ENCODE data around the gene ASCC1.
"Not testable (repeated sequence)": the region's sequence is repeated elsewhere in the genome, so short reads cannot be mapped to it uniquely, and the experiment has no call there.

The ASCC1 gene

DNA sequence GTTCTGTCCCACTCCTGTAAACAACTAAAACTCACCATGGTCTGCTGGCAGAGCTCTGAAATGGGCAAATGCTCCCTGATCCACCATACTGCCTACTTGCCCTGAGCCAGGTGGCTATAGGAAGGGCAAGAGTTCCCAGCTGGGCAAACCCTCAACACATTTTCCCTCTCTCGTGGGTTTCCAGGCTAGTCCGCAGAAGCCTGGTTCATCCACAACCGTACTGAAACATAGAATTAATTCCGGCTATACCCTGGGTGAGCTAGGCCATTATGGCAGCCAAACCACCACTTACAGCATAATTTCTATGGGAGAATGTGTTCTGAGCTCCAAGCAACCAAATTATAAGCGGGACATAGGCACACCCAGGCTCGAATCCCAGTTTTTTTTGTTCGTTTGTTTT is 37.5 kb upstream of the ASCC1 start:
- Histone ChIP-seq H3K4me1 (ENCODE audit: control insufficient read depth, low read length) (peaks cover 71% of the 10 kb centered on the region), H4K20me1 (ENCODE audit: control insufficient read depth, insufficient read depth, low read depth, low read length) (no peaks in the 10 kb centered on the region), H3K4me3 (ENCODE audit: low read length) (no peak overlapping the region), H3K79me2 (ENCODE audit: control insufficient read depth, low read length) (no peaks in the 10 kb centered on the region), H3K9me3 (ENCODE audit: control insufficient read depth, insufficient read depth, low read length) (no peaks in the 10 kb centered on the region), H3K27me3 (ENCODE audit: control insufficient read depth, low read length) (no peaks in the 10 kb centered on the region), H3F3A (ENCODE audit: control insufficient read depth, insufficient read depth) (peaks cover 19% of the 10 kb centered on the region), H3K27ac (ENCODE audit: low read depth, low read length) (no peak overlapping the region), H3K36me3 (ENCODE audit: control insufficient read depth, low read length) (no peaks in the 10 kb centered on the region), H3K9me2 (replicated peaks; ENCODE audit: control insufficient read depth, low read length) (no peaks in the 10 kb centered on the region), H3K4me2 (ENCODE audit: low read length) (no peak overlapping the region)
- no peak for TF ChIP-seq EZH2phosphoT487 (IDR thresholded peaks at IDR 0.05; ENCODE audit: borderline replicate concordance, low read length)
- TF ChIP-seq, protein P1, sequence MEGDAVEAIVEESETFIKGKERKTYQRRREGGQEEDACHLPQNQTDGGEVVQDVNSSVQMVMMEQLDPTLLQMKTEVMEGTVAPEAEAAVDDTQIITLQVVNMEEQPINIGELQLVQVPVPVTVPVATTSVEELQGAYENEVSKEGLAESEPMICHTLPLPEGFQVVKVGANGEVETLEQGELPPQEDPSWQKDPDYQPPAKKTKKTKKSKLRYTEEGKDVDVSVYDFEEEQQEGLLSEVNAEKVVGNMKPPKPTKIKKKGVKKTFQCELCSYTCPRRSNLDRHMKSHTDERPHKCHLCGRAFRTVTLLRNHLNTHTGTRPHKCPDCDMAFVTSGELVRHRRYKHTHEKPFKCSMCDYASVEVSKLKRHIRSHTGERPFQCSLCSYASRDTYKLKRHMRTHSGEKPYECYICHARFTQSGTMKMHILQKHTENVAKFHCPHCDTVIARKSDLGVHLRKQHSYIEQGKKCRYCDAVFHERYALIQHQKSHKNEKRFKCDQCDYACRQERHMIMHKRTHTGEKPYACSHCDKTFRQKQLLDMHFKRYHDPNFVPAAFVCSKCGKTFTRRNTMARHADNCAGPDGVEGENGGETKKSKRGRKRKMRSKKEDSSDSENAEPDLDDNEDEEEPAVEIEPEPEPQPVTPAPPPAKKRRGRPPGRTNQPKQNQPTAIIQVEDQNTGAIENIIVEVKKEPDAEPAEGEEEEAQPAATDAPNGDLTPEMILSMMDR (IDR thresholded peaks at IDR 0.05; ENCODE audit: low read depth, low read length, poor library complexity, severe bottlenecking), result no peak

DNA sequence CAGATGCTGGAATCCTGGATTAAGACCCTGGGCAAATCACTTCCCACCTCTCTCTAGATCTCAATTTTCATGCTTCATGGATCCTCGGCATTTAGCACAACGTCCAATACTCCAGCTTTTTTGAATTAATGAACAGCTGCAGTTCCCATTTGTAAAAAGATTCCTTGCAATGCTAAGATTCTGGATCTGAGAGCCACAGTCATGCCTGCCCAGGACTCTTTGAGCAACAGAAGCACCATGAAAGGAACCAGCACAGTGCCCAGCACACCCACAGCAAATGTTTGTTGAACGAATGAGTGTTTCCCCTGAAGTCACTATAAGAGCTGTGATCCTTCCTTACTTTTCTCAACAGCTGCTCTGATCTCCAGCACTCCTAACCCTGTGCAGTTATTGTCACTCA is 36.9 kb upstream of the ASCC1 start:
- peaks cover 72% of the 10 kb centered on the region for H3K4me1 ChIP-seq (ENCODE audit: control insufficient read depth, low read length)
- no peaks in the 10 kb centered on the region for H3K27me3 ChIP-seq (ENCODE audit: control insufficient read depth, low read length)
- no peaks in the 10 kb centered on the region for H3K9me2 ChIP-seq (replicated peaks; ENCODE audit: control insufficient read depth, low read length)
- no peaks in the 10 kb centered on the region for H4K20me1 ChIP-seq (ENCODE audit: control insufficient read depth, insufficient read depth, low read depth, low read length)
- TF ChIP-seq EZH2phosphoT487 (IDR thresholded peaks at IDR 0.05; ENCODE audit: borderline replicate concordance, low read length), result no peak
- TF ChIP-seq, protein P1 (IDR thresholded peaks at IDR 0.05; ENCODE audit: low read depth, low read length, poor library complexity, severe bottlenecking), result no peak
- H3K79me2 ChIP-seq (ENCODE audit: control insufficient read depth, low read length), result no peaks in the 10 kb centered on the region
- no peak overlapping the region for H3K27ac ChIP-seq (ENCODE audit: low read depth, low read length)
- H3K36me3 ChIP-seq (ENCODE audit: control insufficient read depth, low read length), result no peaks in the 10 kb centered on the region
- no peak overlapping the region for H3K4me2 ChIP-seq (ENCODE audit: low read length)
- H3K4me3 ChIP-seq (ENCODE audit: low read length), result no peak overlapping the region
- no peaks in the 10 kb centered on the region for H3K9me3 ChIP-seq (ENCODE audit: control insufficient read depth, insufficient read depth, low read length)
- peaks cover 25% of the 10 kb centered on the region for H3F3A ChIP-seq (ENCODE audit: control insufficient read depth, insufficient read depth)

DNA sequence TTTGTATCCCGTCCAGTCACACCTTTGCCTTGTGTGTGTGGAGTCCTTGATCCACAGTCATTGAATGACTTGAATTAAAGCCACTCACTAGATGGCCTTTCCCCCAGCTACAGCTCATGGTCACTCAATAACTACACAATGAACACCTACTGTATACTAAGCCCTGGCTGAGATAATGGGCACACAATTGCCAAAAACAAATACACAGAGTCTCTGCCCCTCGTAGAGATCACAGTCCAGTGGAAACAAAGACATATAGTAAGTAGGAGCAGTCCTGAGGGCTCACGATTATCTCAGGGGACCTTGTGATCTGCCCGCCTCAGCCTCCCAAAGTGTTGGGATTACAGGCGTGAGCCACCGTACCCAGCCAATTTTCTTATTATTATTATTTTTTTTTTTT is 35.6 kb upstream of the ASCC1 start:
- H3K27me3 ChIP-seq (ENCODE audit: control insufficient read depth, low read length), result no peaks in the 10 kb centered on the region
- peaks cover 71% of the 10 kb centered on the region for H3K4me1 ChIP-seq (ENCODE audit: control insufficient read depth, low read length)
- H3K36me3 ChIP-seq (ENCODE audit: control insufficient read depth, low read length), result no peaks in the 10 kb centered on the region
- H4K20me1 ChIP-seq (ENCODE audit: control insufficient read depth, insufficient read depth, low read depth, low read length), result no peaks in the 10 kb centered on the region
- no peak overlapping the region for H3K4me2 ChIP-seq (ENCODE audit: low read length)
- H3K27ac ChIP-seq (ENCODE audit: low read depth, low read length), result no peak overlapping the region
- no peaks in the 10 kb centered on the region for H3K9me3 ChIP-seq (ENCODE audit: control insufficient read depth, insufficient read depth, low read length)
- TF ChIP-seq, protein P1 (IDR thresholded peaks at IDR 0.05; ENCODE audit: low read depth, low read length, poor library complexity, severe bottlenecking), result no peak
- TF ChIP-seq EZH2phosphoT487 (IDR thresholded peaks at IDR 0.05; ENCODE audit: borderline replicate concordance, low read length), result no peak
- no peaks in the 10 kb centered on the region for H3K79me2 ChIP-seq (ENCODE audit: control insufficient read depth, low read length)
- H3K4me3 ChIP-seq (ENCODE audit: low read length), result no peak overlapping the region
- H3F3A ChIP-seq (ENCODE audit: control insufficient read depth, insufficient read depth), result peaks cover 28% of the 10 kb centered on the region
- no peaks in the 10 kb centered on the region for H3K9me2 ChIP-seq (replicated peaks; ENCODE audit: control insufficient read depth, low read length)

DNA sequence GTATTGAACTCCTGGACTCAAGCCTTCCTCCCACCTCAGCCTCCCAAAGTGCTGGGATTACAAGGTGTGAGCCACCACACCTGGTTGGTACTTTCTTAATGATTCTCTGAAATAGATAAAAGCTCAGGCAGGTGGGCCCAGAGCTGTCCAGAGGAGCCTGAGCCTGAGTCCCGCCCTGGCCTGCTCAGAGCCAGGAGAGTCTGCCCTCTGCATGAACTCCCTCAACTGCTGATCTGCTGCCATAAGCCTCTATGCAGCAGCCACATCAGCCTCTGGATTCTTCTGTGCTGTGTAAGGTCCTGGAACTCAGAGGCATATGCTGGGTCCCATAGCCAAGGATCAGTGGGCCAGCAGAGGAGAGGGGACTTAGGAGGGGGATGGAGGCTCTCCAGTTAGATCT is 34.6 kb upstream of the ASCC1 start:
- Histone ChIP-seq H3K9me3 (ENCODE audit: control insufficient read depth, insufficient read depth, low read length) (no peaks in the 10 kb centered on the region), H3K9me2 (replicated peaks; ENCODE audit: control insufficient read depth, low read length) (no peaks in the 10 kb centered on the region), H3K4me3 (ENCODE audit: low read length) (no peak overlapping the region), H3K4me2 (ENCODE audit: low read length) (peak overlapping the region; percentile 10; the same call in 1 of the 2 replicates), H3K27ac (ENCODE audit: low read depth, low read length) (no peak overlapping the region), H3F3A (ENCODE audit: control insufficient read depth, insufficient read depth) (peaks cover 25% of the 10 kb centered on the region), H3K79me2 (ENCODE audit: control insufficient read depth, low read length) (no peaks in the 10 kb centered on the region), H3K27me3 (ENCODE audit: control insufficient read depth, low read length) (no peaks in the 10 kb centered on the region), H3K36me3 (ENCODE audit: control insufficient read depth, low read length) (no peaks in the 10 kb centered on the region), H3K4me1 (ENCODE audit: control insufficient read depth, low read length) (peaks cover 71% of the 10 kb centered on the region), H4K20me1 (ENCODE audit: control insufficient read depth, insufficient read depth, low read depth, low read length) (no peaks in the 10 kb centered on the region)
- no peak for TF ChIP-seq EZH2phosphoT487 (IDR thresholded peaks at IDR 0.05; ENCODE audit: borderline replicate concordance, low read length)
- TF ChIP-seq, protein P1 (IDR thresholded peaks at IDR 0.05; ENCODE audit: low read depth, low read length, poor library complexity, severe bottlenecking), result no peak

DNA sequence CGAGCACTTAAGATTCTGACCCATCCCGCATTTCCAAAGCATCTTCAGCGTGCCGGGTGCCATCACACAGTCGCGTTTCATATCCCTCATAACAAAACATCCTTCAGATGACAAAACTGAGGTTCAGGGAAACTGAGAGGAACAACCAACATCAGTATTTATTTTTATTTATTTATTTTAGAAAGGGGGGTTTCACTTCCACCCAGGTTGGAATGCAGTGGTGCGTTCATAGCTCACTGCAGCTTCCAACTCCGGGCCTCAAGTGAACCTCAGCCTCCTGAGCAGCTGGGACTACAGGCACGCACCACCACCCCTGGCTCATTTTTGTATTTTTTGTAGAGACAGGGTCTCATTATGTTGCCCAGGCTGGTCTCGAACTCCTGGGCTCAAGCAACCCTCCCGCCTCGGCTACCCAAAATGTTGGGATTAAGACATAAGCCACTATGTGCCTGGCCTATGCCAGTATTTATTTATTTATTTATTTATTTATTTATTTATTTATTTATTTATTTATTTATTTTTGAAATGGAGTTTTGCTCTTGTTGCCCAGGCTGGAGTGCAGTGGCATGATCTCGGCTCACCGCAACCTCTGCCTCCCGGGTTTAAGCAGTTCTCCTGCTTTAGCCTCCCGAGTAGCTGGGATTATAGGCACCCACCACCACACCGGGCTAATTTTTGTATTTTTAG is 33.2 kb upstream of the ASCC1 start:
- not testable (repeated sequence) for H3K27me3 ChIP-seq (ENCODE audit: control insufficient read depth, low read length); H4K20me1 ChIP-seq (ENCODE audit: control insufficient read depth, insufficient read depth, low read depth, low read length); H3K9me3 ChIP-seq (ENCODE audit: control insufficient read depth, insufficient read depth, low read length); H3K36me3 ChIP-seq (ENCODE audit: control insufficient read depth, low read length); H3K79me2 ChIP-seq (ENCODE audit: control insufficient read depth, low read length); H3K9me2 ChIP-seq (replicated peaks; ENCODE audit: control insufficient read depth, low read length)
- H3K4me3 ChIP-seq (ENCODE audit: low read length), result peak overlapping the region; percentile 75
- H3K4me1 ChIP-seq (ENCODE audit: control insufficient read depth, low read length), result peaks cover 69% of the 10 kb centered on the region
- H3F3A ChIP-seq (ENCODE audit: control insufficient read depth, insufficient read depth), result peaks cover 32% of the 10 kb centered on the region
- peak overlapping the region; percentile 94 for H3K4me2 ChIP-seq (ENCODE audit: low read length)
- H3K27ac ChIP-seq (ENCODE audit: low read depth, low read length), result peak overlapping the region; percentile 97
